Spleen (tissue), 7 donors: ENCODE measurements around the gene GOLGA8R.
"Not testable (repeated sequence)": the region's sequence is repeated elsewhere in the genome, so short reads cannot be mapped to it uniquely, and the experiment has no call there.

Experiments
- POLR2AphosphoS5 ChIP-seq, 3 donors: sonication (generic); formaldehyde crosslinking; IDR thresholded peaks; one replicate each; pipeline ENCODE4 v1.5.1; 2017; ENCODE audit warnings: antibody characterized with exemption in 3 of 3
- TF ChIP-seq, protein P1 (sequence below), 11 experiments: fragments of 200-600 bp in 7 of 11; fragments of 450-650 bp in 4 of 11; sonication (generic) in 4 of 11; IDR thresholded peaks in 8 of 11; conservative IDR thresholded peaks in 3 of 11; 1 replicate in 7 of 11; 2 replicates in 4 of 11; pipeline versions ENCODE4 v1.4.0 to v1.8.0; 2016 to 2021; ENCODE audit warnings: antibody characterized with exemption in 11 of 11, inconsistent platforms in 4 of 11, mild to moderate bottlenecking in 1 of 11
- donor health status: DM: no; HTN: no; CAD: no; lungs with moderate emphysema.
- donor health status: DM: no; HTN: no; CAD: no.
- donor health status: DM: no; HTN: no; CAD: no.

GRCh38 chr15:30463849-30464248, 49.8 kb upstream of the GOLGA8R start:
- TF ChIP-seq, protein P1, sequence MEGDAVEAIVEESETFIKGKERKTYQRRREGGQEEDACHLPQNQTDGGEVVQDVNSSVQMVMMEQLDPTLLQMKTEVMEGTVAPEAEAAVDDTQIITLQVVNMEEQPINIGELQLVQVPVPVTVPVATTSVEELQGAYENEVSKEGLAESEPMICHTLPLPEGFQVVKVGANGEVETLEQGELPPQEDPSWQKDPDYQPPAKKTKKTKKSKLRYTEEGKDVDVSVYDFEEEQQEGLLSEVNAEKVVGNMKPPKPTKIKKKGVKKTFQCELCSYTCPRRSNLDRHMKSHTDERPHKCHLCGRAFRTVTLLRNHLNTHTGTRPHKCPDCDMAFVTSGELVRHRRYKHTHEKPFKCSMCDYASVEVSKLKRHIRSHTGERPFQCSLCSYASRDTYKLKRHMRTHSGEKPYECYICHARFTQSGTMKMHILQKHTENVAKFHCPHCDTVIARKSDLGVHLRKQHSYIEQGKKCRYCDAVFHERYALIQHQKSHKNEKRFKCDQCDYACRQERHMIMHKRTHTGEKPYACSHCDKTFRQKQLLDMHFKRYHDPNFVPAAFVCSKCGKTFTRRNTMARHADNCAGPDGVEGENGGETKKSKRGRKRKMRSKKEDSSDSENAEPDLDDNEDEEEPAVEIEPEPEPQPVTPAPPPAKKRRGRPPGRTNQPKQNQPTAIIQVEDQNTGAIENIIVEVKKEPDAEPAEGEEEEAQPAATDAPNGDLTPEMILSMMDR (IDR thresholded peaks at IDR 0.05 in 8 of 11, conservative IDR thresholded peaks at IDR 0.05 in 3 of 11): not testable (repeated sequence)
- not testable (repeated sequence) for TF ChIP-seq POLR2AphosphoS5 (IDR thresholded peaks at IDR 0.05)
